Gastroesophageal sphincter (tissue), 3 donors: ENCODE measurements around the gene TSHZ2.

ENCODE experiments used
- CTCF ChIP-seq, 4 experiments: fragments of 200-600 bp in 2 of 4; fragments of 450-650 bp in 2 of 4; sonication (generic) in 1 of 4; IDR thresholded peaks; one replicate each; pipeline ENCODE4 v1.5.1; 2017 to 2019; ENCODE audit warnings: antibody characterized with exemption in 4 of 4, mild to moderate bottlenecking in 2 of 4, moderate library complexity in 2 of 4
- EP300 ChIP-seq: sonication (generic); formaldehyde crosslinking; IDR thresholded peaks from one replicate; pipeline ENCODE4 v1.6.1; 2017; ENCODE audit warnings: antibody characterized with exemption, mild to moderate bottlenecking
- POLR2A ChIP-seq, 2 donors: fragments of 450-650 bp; IDR thresholded peaks; one replicate each; pipeline ENCODE4 v1.6.1; 2017; ENCODE audit warnings: antibody characterized with exemption in 2 of 2, mild to moderate bottlenecking in 2 of 2, moderate library complexity in 1 of 2

GRCh38 chr20:53032478-53032932, 60.3 kb downstream of the TSHZ2 start:
- TF ChIP-seq CTCF (IDR thresholded peaks at IDR 0.05) (no peak), POLR2A (IDR thresholded peaks at IDR 0.05) (no peak), EP300 (no peak)
